RKO (cell line): ENCODE results near the gene ZSWIM6.

Experiments used
- DNase-seq: peaks from one replicate; pipeline ENCODE4 v3.0.0-alpha.2; 2016; ENCODE audit warnings: low spot score

Gene ZSWIM6

GRCh38 chr5:61595426-61595825 lies 263.4 kb downstream of the ZSWIM6 start:
- DNase-seq, result no peak
